Skeletal muscle satellite cell (primary cell): Measurements from ENCODE around the gene SYNPR.

ENCODE experiments used
- H3K27me3 ChIP-seq: 2 replicates; pipeline ENCODE4 v1.7.0; 2013; ENCODE audit warnings: low read length; ENCODE audit not compliant: control insufficient read depth, insufficient read depth
- H3K36me3 ChIP-seq: 2 replicates; pipeline ENCODE4 v1.7.0; 2013; ENCODE audit warnings: mild to moderate bottlenecking, control low read depth, low read length; ENCODE audit not compliant: insufficient read depth
- H3K4me1 ChIP-seq: 2 replicates; pipeline ENCODE4 v1.7.0; 2013; ENCODE audit warnings: low read length; ENCODE audit not compliant: control insufficient read depth, insufficient read depth
- H3K4me2 ChIP-seq: 2 replicates; pipeline ENCODE4 v1.7.0; 2013; ENCODE audit warnings: mild to moderate bottlenecking, low read length
- H3K4me3 ChIP-seq: 2 replicates; pipeline ENCODE4 v1.7.0; 2013; ENCODE audit warnings: low read length
- H3K9ac ChIP-seq: 2 replicates; pipeline ENCODE4 v1.7.0; 2013; ENCODE audit warnings: mild to moderate bottlenecking, low read depth, low read length, moderate library complexity
- H3K9me3 ChIP-seq: replicated peaks from 2 replicates; pipeline ENCODE4 v1.7.0; 2013; ENCODE audit warnings: mild to moderate bottlenecking, control low read depth, low read length

Gene SYNPR

DNA sequence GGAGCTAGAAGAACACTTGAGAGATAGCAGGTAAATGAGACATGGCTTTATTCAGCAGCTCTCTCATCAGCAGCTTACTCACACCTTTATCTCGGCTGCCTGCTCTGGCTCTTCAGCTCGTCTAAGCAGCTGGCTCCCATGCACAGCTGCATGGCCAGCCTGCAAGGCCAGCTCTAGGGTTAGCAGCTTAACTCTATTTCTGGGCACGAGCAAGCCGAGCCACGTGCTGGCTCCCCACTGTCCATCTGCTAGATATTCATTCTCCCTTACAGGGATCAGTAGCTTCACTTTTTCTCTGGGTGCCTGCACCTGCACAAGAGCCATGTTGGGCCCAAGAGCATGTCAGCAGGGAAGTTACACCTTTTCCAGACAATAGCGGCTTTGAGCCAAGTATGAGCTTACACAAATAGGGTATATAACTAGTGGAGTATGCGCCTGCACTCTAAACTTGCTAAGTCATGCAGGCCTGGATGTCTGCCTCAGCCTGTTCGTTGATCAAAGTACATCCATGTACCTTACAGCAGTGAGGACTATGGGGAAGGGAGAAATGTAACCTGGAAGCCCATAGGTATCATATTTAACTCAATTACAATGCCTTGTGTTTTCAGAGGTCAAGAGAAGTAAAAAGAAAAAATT lies 199.5 kb downstream of the SYNPR start:
- H3K9ac ChIP-seq: no peak overlapping the region
- no peak overlapping the region for H3K4me3 ChIP-seq
- no peaks in the 10 kb centered on the region for H3K4me1 ChIP-seq
- H3K27me3 ChIP-seq: peaks cover 47% of the 10 kb centered on the region
- no peak overlapping the region for H3K4me2 ChIP-seq
- no peaks in the 10 kb centered on the region for H3K36me3 ChIP-seq
- no peaks in the 10 kb centered on the region for H3K9me3 ChIP-seq

DNA sequence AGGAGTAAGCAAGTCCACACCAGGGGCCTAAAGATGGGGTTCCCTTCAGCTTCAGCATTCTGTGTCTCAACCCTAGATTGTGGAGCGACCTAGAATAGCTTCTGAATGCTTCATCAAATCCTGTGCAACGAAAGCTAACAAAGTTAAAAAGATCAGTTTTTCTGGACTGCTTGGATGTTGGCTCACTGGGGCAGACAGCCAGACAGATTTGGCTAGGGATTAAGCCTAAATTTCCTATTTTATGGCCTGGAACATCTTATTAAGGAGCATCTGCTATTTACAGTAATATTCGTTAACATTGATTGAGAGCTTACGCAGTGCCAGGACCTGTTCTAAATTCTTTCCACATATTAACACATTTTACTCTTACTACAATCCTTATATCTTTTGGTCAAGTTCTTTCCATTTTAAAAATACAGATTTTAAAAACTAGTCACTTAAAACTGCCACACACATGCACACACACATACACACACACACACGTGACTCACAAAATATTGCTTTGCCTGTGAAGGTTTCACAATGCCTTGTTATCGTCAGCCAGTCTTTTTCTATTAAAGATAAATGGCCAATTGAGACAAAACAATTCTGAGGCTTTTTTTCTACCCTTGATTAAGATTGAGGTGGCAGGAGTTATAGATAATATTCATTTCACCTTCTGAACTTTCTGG lies 201.0 kb downstream of the SYNPR start:
- Histone ChIP-seq H3K9ac (no peak overlapping the region), H3K9me3 (no peaks in the 10 kb centered on the region), H3K4me1 (no peaks in the 10 kb centered on the region), H3K27me3 (peaks cover 36% of the 10 kb centered on the region), H3K36me3 (no peaks in the 10 kb centered on the region), H3K4me2 (no peak overlapping the region), H3K4me3 (no peak overlapping the region)

GRCh38 chr3:63479661-63480035 lies 201.5 kb downstream of the SYNPR start:
- no peaks in the 10 kb centered on the region for H3K9me3 ChIP-seq
- H3K4me1 ChIP-seq: no peaks in the 10 kb centered on the region
- no peak overlapping the region for H3K4me2 ChIP-seq
- no peaks in the 10 kb centered on the region for H3K36me3 ChIP-seq
- H3K9ac ChIP-seq: no peak overlapping the region
- no peak overlapping the region for H3K4me3 ChIP-seq
- H3K27me3 ChIP-seq: peaks cover 39% of the 10 kb centered on the region

GRCh38 chr3:63481627-63482026 lies 203.5 kb downstream of the SYNPR start:
- Histone ChIP-seq H3K4me3 (no peak overlapping the region), H3K4me1 (no peaks in the 10 kb centered on the region), H3K9ac (no peak overlapping the region), H3K4me2 (no peak overlapping the region), H3K9me3 (no peaks in the 10 kb centered on the region), H3K36me3 (no peaks in the 10 kb centered on the region), H3K27me3 (peaks cover 34% of the 10 kb centered on the region)

GRCh38 chr3:63482341-63482740 lies 204.2 kb downstream of the SYNPR start:
- H3K9ac ChIP-seq: no peak overlapping the region
- H3K27me3 ChIP-seq: peaks cover 27% of the 10 kb centered on the region
- H3K4me1 ChIP-seq: no peaks in the 10 kb centered on the region
- H3K36me3 ChIP-seq: no peaks in the 10 kb centered on the region
- no peaks in the 10 kb centered on the region for H3K9me3 ChIP-seq
- H3K4me2 ChIP-seq: no peak overlapping the region
- H3K4me3 ChIP-seq: no peak overlapping the region

DNA sequence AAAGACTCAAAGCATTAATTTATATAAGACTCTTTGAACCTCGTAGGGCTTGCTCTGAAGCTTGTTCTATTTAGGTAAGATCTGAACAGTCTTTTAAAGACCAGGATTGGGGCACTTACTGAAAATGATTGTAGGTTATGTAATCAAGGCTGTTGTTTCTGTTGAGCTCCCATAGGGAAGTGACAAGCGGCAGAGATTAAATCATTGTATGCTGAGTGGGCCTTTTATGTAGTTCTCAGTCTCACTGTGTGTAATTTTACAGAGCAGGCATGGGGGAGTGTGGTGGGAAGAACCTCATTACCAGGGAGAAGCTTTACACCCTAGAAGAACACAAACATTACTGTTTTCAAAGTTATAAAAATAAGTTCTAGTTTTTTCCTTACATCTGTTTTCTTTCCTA lies 214.4 kb downstream of the SYNPR start:
- Histone ChIP-seq H3K27me3 (peaks cover 17% of the 10 kb centered on the region), H3K9ac (no peak overlapping the region), H3K36me3 (no peaks in the 10 kb centered on the region), H3K9me3 (no peaks in the 10 kb centered on the region), H3K4me2 (no peak overlapping the region), H3K4me3 (no peak overlapping the region), H3K4me1 (no peaks in the 10 kb centered on the region)

DNA sequence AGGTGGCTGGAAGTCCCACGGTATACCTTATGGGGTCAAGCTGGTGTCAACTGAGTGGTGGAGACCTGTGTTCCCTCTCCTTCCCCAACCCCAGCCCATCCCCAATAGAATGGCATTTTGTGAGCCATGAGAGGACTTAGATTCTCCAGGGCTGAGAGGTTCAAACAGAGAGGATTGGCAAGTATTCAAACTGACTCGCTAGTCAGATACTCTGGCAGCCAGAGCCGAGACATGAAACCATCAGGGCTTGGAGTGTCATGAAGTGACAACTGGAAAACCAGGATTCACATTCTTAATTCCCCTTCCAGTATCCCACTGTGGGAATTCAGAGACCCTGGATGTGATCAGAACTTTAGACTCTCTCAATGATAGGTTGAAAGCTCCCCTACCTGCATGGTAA lies 215.0 kb downstream of the SYNPR start:
- no peak overlapping the region for H3K4me3 ChIP-seq
- H3K9ac ChIP-seq: no peak overlapping the region
- H3K27me3 ChIP-seq: peaks cover 12% of the 10 kb centered on the region
- no peaks in the 10 kb centered on the region for H3K9me3 ChIP-seq
- no peaks in the 10 kb centered on the region for H3K36me3 ChIP-seq
- H3K4me1 ChIP-seq: no peaks in the 10 kb centered on the region
- H3K4me2 ChIP-seq: no peak overlapping the region

DNA sequence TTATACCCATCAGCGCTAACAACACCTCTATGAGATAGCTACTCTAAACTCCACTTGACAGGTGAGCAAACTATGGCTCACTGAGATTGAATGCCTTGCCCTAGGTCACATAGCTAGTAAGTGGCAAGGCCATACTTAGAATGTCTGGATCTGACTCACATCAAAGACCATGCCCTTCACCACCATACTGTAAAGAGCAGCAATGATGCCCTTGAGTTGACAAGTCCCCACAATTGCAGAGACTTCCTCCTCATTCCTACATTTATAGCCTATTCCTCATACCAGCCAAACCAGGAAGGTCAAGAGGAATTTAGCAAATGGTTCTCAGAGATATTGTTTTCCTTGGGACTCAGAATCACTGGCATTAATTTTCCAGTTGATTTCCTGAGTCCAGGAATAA lies 216.5 kb downstream of the SYNPR start:
- H3K4me2 ChIP-seq: no peak overlapping the region
- H3K9me3 ChIP-seq: no peaks in the 10 kb centered on the region
- H3K4me1 ChIP-seq: no peaks in the 10 kb centered on the region
- H3K4me3 ChIP-seq: no peak overlapping the region
- no peak overlapping the region for H3K9ac ChIP-seq
- no peaks in the 10 kb centered on the region for H3K36me3 ChIP-seq
- H3K27me3 ChIP-seq: peaks cover 5% of the 10 kb centered on the region

DNA sequence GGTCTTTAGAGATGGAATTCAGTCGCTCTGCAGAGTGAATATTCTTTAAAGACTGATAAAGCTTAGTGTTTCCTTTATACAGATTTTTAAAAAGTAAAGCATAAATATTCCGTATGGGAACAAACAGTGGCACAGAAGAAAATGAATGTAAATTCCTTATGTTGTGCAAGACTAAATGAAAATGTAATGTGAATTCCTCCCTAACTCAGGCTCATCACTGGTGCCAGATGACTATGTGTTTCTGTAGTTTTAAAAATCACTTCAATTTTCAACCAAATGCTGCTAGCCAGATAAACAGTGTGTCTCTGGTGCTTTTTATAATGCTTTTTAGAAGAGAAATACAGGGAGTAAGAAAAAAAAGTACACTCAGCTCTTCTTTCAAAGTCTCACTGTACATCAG lies 219.5 kb downstream of the SYNPR start:
- Histone ChIP-seq H3K9ac (no peak overlapping the region), H3K9me3 (no peaks in the 10 kb centered on the region), H3K36me3 (no peaks in the 10 kb centered on the region), H3K4me1 (no peaks in the 10 kb centered on the region), H3K4me3 (no peak overlapping the region), H3K27me3 (peaks cover 5% of the 10 kb centered on the region), H3K4me2 (no peak overlapping the region)

DNA sequence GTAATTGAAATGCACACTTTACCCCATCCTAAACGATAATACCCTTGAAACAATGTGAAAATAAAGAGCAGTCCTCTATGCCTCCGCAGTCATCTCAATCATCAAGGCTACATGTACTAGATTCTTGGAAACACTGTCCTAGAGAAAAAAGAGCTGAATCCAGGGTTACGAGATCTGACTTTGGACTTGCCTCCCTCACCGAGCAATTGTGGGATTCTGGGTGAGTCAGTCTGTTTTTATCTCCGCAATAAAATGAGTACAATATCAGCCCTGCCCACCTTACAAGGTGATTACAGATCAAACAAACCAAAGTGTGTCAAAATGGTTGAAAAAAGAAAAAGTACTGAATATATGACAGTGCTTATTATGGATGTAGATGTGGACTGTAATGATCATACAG lies 222.1 kb downstream of the SYNPR start:
- Histone ChIP-seq H3K9me3 (no peaks in the 10 kb centered on the region), H3K9ac (no peak overlapping the region), H3K36me3 (no peaks in the 10 kb centered on the region), H3K4me1 (no peaks in the 10 kb centered on the region), H3K27me3 (peaks cover 4% of the 10 kb centered on the region), H3K4me2 (no peak overlapping the region), H3K4me3 (no peak overlapping the region)

GRCh38 chr3:63508305-63508704 lies 230.2 kb downstream of the SYNPR start:
- H3K4me3 ChIP-seq: no peak overlapping the region
- H3K4me2 ChIP-seq: no peak overlapping the region
- peaks cover 2% of the 10 kb centered on the region for H3K27me3 ChIP-seq
- no peaks in the 10 kb centered on the region for H3K36me3 ChIP-seq
- no peak overlapping the region for H3K9ac ChIP-seq
- H3K4me1 ChIP-seq: no peaks in the 10 kb centered on the region
- no peaks in the 10 kb centered on the region for H3K9me3 ChIP-seq

DNA sequence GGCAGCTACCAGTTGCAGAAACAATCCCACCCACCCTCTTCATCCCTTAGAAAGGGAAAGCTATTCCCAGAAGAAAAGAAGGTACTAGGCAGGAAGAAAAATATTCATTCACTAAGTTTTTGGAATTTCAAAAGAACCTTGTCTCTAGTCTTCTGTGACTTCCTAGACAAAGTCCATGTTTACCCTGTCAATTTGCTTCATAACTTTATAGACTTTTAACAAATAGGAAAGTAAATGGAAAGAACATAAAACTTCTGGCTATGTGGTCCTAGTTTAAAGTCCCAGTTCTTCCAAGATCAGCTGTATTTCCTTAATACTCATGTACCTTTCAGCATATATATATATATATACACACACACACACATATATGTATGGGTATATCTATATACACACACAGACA lies 230.7 kb downstream of the SYNPR start:
- peaks cover 3% of the 10 kb centered on the region for H3K27me3 ChIP-seq
- H3K36me3 ChIP-seq: no peaks in the 10 kb centered on the region
- H3K9ac ChIP-seq: no peak overlapping the region
- no peak overlapping the region for H3K4me3 ChIP-seq
- no peaks in the 10 kb centered on the region for H3K4me1 ChIP-seq
- H3K9me3 ChIP-seq: no peaks in the 10 kb centered on the region
- no peak overlapping the region for H3K4me2 ChIP-seq
